ENCODE data around the gene LHFPL6. TPM values are rescaled to one million over a fixed set of nuclear protein-coding genes. Genes with fewer than 3 reads are reported as not detected.

LHFPL6 gene
- total and polyA plus RNA-seq, 3 donors from 2014 or later = 37.3 to 65.5 (median 52.1) TPM

- intact Hi-C loops (cut with DNase I; ENCODE audit: low total_unique reads) = no loop called here
- no peaks in the 10 kb centered on the region for H3K9me3 ChIP-seq
- no peaks in the 10 kb centered on the region for H3K4me1 ChIP-seq
- H3K27me3 ChIP-seq = no peaks in the 10 kb centered on the region
- no peak for DNase-seq
- no peaks in the 10 kb centered on the region for H3K36me3 ChIP-seq (ENCODE audit: low read depth, missing control alignments)
- H3K4me3 ChIP-seq = no peak overlapping the region
- H3K27ac ChIP-seq = no peak overlapping the region
- TF ChIP-seq CTCF (IDR thresholded peaks at IDR 0.05) (no peak), POLR2A (IDR thresholded peaks at IDR 0.05) (no peak)
These were observed 119.7 kb downstream of the LHFPL6 start for GRCh38 chr13:39483326-39483725.

- intact Hi-C loops (cut with DNase I; ENCODE audit: low total_unique reads) = no loop called here
- DNase-seq = no peak
- no peak for TF ChIP-seq POLR2A (IDR thresholded peaks at IDR 0.05)
- TF ChIP-seq CTCF (IDR thresholded peaks at IDR 0.05) = no peak
- H3K36me3 ChIP-seq (ENCODE audit: low read depth, missing control alignments) = no peaks in the 10 kb centered on the region
- no peaks in the 10 kb centered on the region for H3K27me3 ChIP-seq
- 72 to 89% methylated on average over 3 of the region's 3 CpGs for WGBS, 2 donors
- H3K27ac ChIP-seq = no peak overlapping the region
- H3K4me1 ChIP-seq = peaks cover 8% of the 10 kb centered on the region
- no peaks in the 10 kb centered on the region for H3K9me3 ChIP-seq
- no peak overlapping the region for H3K4me3 ChIP-seq
These were observed 121.5 kb downstream of the LHFPL6 start for GRCh38 chr13:39481491-39481890.

DNA sequence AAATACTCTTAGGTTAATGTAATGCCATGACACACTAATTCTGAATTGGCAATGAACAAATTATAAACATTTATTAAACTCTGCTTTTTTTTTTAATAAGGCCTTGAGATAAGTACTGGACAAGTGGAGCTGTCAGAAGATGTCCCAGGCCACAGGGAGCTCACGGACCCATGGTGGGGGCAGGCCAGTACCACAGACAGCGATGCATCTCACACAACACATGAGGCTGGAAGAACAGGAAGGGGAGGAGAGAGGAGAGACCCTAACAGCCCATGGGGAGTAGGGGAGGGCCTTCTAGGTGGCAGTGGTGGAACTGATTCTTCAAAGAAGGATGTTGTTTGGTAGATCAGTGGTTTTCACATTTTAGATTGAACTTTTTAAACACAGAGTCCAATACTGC is 128.4 kb downstream of the LHFPL6 start:
- Histone ChIP-seq H3K27ac (no peak overlapping the region), H3K4me1 (peaks cover 8% of the 10 kb centered on the region), H3K36me3 (ENCODE audit: low read depth, missing control alignments) (no peaks in the 10 kb centered on the region), H3K27me3 (no peaks in the 10 kb centered on the region), H3K9me3 (no peaks in the 10 kb centered on the region), H3K4me3 (no peak overlapping the region)
- WGBS, 2 donors = 86 to 92% methylated on average over 2 of the region's 2 CpGs
- intact Hi-C loops (cut with DNase I; ENCODE audit: low total_unique reads) = no loop called here
- DNase-seq = no peak
- TF ChIP-seq CTCF (IDR thresholded peaks at IDR 0.05) = no peak
- no peak for TF ChIP-seq POLR2A (IDR thresholded peaks at IDR 0.05)

- DNase-seq = no peak
- TF ChIP-seq CTCF (IDR thresholded peaks at IDR 0.05) (no peak), POLR2A (IDR thresholded peaks at IDR 0.05) (no peak)
- Histone ChIP-seq H3K4me3 (no peak overlapping the region), H3K4me1 (peaks cover 3% of the 10 kb centered on the region), H3K27ac (no peak overlapping the region), H3K36me3 (ENCODE audit: low read depth, missing control alignments) (no peaks in the 10 kb centered on the region), H3K9me3 (no peaks in the 10 kb centered on the region), H3K27me3 (no peaks in the 10 kb centered on the region)
- intact Hi-C loops (cut with DNase I; ENCODE audit: low total_unique reads) = no loop called here
- 95 to 96% methylated on average over 3 of the region's 3 CpGs for WGBS, 2 donors
These were observed 133.3 kb downstream of the LHFPL6 start for GRCh38 chr13:39469676-39470075.

GRCh38 chr13:39468306-39468705 is 134.7 kb downstream of the LHFPL6 start:
- TF ChIP-seq POLR2A (IDR thresholded peaks at IDR 0.05) = no peak
- no peak for TF ChIP-seq CTCF (IDR thresholded peaks at IDR 0.05)
- intact Hi-C loops (cut with DNase I; ENCODE audit: low total_unique reads) = no loop called here

More at GRCh38 chr13:39468306-39468705, 134.7 kb downstream of the LHFPL6 start:
- no peaks in the 10 kb centered on the region for H3K27me3 ChIP-seq
- H3K4me3 ChIP-seq = no peak overlapping the region
- H3K36me3 ChIP-seq (ENCODE audit: low read depth, missing control alignments) = no peaks in the 10 kb centered on the region
- H3K27ac ChIP-seq = no peak overlapping the region
- DNase-seq = no peak
- H3K9me3 ChIP-seq = no peaks in the 10 kb centered on the region
- H3K4me1 ChIP-seq = peaks cover 3% of the 10 kb centered on the region
